IgD-negative memory B cell (primary cell): ENCODE results near the gene CLEC18A. TPM values are rescaled to one million over a fixed set of nuclear protein-coding genes. Genes with fewer than 3 reads are reported as not detected.
"Not testable (repeated sequence)": the region's sequence is repeated elsewhere in the genome, so short reads cannot be mapped to it uniquely, and the experiment has no call there.

ENCODE experiments used
- H3K27ac Mint-ChIP-seq, 3 donors: one replicate each; pipeline ENCODE4 v1.8.0; 2020 to 2022; ENCODE audit warnings: mild to moderate bottlenecking in 3 of 3, mixed read lengths in 3 of 3, moderate library complexity in 1 of 3
- H3K27me3 Mint-ChIP-seq: one replicate; pipeline ENCODE4 v1.8.0; 2021; ENCODE audit warnings: mixed read lengths
- H3K36me3 Mint-ChIP-seq: one replicate; pipeline ENCODE4 v1.8.0; 2020; ENCODE audit warnings: mild to moderate bottlenecking, mixed read lengths
- H3K4me1 Mint-ChIP-seq, 3 donors: one replicate each; pipeline ENCODE4 v1.8.0; 2020 to 2022; ENCODE audit warnings: mixed read lengths in 3 of 3, mild to moderate bottlenecking in 1 of 3
- H3K4me3 Mint-ChIP-seq, 4 donors: one replicate each; pipeline ENCODE4 v1.8.0; 2020 to 2022; ENCODE audit warnings: mild to moderate bottlenecking in 4 of 4, mixed read lengths in 4 of 4, moderate library complexity in 3 of 4
- H3K9me3 Mint-ChIP-seq, 3 donors: one replicate each; pipeline ENCODE4 v1.8.0; 2020 to 2021; ENCODE audit warnings: mixed read lengths in 3 of 3, mild to moderate bottlenecking in 1 of 3
- polyA plus RNA-seq: library from polyadenylated mRNA; unstranded; fragments of 300-500 nt; fragmentation: Illumina TruSeq; gene quantifications from one replicate; pipeline ENCODE4 v1.2.3, GENCODE V29; 2021

The CLEC18A gene
- polyA plus RNA-seq = not detected

- H3K36me3 Mint-ChIP-seq, H3K27ac Mint-ChIP-seq, H3K4me3 Mint-ChIP-seq, H3K4me1 Mint-ChIP-seq, H3K9me3 Mint-ChIP-seq, H3K27me3 Mint-ChIP-seq: not testable (repeated sequence)
Measured at GRCh38 chr16:69951017-69951671, at the start of gene CLEC18A. Gene CLEC18A (plus strand): TSS chr16:69951334. CDS start chr16:69951367, 33 bp downstream.

GRCh38 chr16:69903865-69904415 lies 47.2 kb upstream of the CLEC18A start:
- H3K4me1 Mint-ChIP-seq = no peaks in the 10 kb centered on the region
- no peaks in the 10 kb centered on the region for H3K9me3 Mint-ChIP-seq
- H3K36me3 Mint-ChIP-seq = no peaks in the 10 kb centered on the region
- no peaks in the 10 kb centered on the region for H3K27me3 Mint-ChIP-seq
- no peak overlapping the region for H3K27ac Mint-ChIP-seq
- H3K4me3 Mint-ChIP-seq = no peak overlapping the region

GRCh38 chr16:69904495-69905170 lies 46.5 kb upstream of the CLEC18A start:
- Mint-ChIP-seq H3K4me3 (no peak overlapping the region), H3K4me1 (no peaks in the 10 kb centered on the region), H3K27me3 (no peaks in the 10 kb centered on the region), H3K27ac (peak overlapping the region in 1 of 3 donors; percentile 50), H3K36me3 (no peaks in the 10 kb centered on the region), H3K9me3 (no peaks in the 10 kb centered on the region)

GRCh38 chr16:69905171-69905555 lies 46.0 kb upstream of the CLEC18A start:
- no peak overlapping the region for H3K4me3 Mint-ChIP-seq
- no peaks in the 10 kb centered on the region for H3K4me1 Mint-ChIP-seq
- H3K27me3 Mint-ChIP-seq = no peaks in the 10 kb centered on the region
- H3K36me3 Mint-ChIP-seq = peaks cover 2% of the 10 kb centered on the region
- H3K9me3 Mint-ChIP-seq = no peaks in the 10 kb centered on the region
- peak overlapping the region in 1 of 3 donors; percentile 50 for H3K27ac Mint-ChIP-seq

- Mint-ChIP-seq H3K36me3 (peaks cover 2% of the 10 kb centered on the region), H3K4me3 (no peak overlapping the region), H3K27ac (no peak overlapping the region), H3K9me3 (no peaks in the 10 kb centered on the region), H3K27me3 (no peaks in the 10 kb centered on the region), H3K4me1 (no peaks in the 10 kb centered on the region)
Measured at GRCh38 chr16:69906838-69907401, 44.2 kb upstream of the CLEC18A start.

- H3K27me3 Mint-ChIP-seq = no peaks in the 10 kb centered on the region
- H3K36me3 Mint-ChIP-seq = peaks cover 3% of the 10 kb centered on the region
- H3K4me3 Mint-ChIP-seq = no peak overlapping the region
- H3K4me1 Mint-ChIP-seq = no peaks in the 10 kb centered on the region
- H3K9me3 Mint-ChIP-seq = no peaks in the 10 kb centered on the region
- peak overlapping the region in 1 of 3 donors; percentile 36 for H3K27ac Mint-ChIP-seq
Measured at GRCh38 chr16:69909043-69909442, 42.1 kb upstream of the CLEC18A start.

GRCh38 chr16:69909760-69910159 lies 41.4 kb upstream of the CLEC18A start:
- Mint-ChIP-seq H3K4me1 (no peaks in the 10 kb centered on the region), H3K9me3 (no peaks in the 10 kb centered on the region), H3K27me3 (no peaks in the 10 kb centered on the region), H3K27ac (no peak overlapping the region), H3K36me3 (peaks cover 4% of the 10 kb centered on the region), H3K4me3 (no peak overlapping the region)

- no peak overlapping the region for H3K4me3 Mint-ChIP-seq
- peaks cover 4% of the 10 kb centered on the region for H3K36me3 Mint-ChIP-seq
- no peaks in the 10 kb centered on the region for H3K9me3 Mint-ChIP-seq
- no peaks in the 10 kb centered on the region for H3K27me3 Mint-ChIP-seq
- H3K4me1 Mint-ChIP-seq = no peaks in the 10 kb centered on the region
- no peak overlapping the region for H3K27ac Mint-ChIP-seq
Measured at GRCh38 chr16:69910964-69911363, 40.2 kb upstream of the CLEC18A start.

GRCh38 chr16:69916462-69916861 lies 34.7 kb upstream of the CLEC18A start:
- Mint-ChIP-seq H3K4me3 (no peak overlapping the region), H3K9me3 (peaks cover 0 to 1% (median 0%) of the 10 kb centered on the region in 3 donors), H3K36me3 (peaks cover 16% of the 10 kb centered on the region), H3K27ac (no peak overlapping the region), H3K27me3 (no peaks in the 10 kb centered on the region), H3K4me1 (no peaks in the 10 kb centered on the region)

- Mint-ChIP-seq H3K27me3 (no peaks in the 10 kb centered on the region), H3K4me1 (no peaks in the 10 kb centered on the region), H3K9me3 (peaks cover 0 to 1% (median 0%) of the 10 kb centered on the region in 3 donors), H3K36me3 (peaks cover 17% of the 10 kb centered on the region), H3K27ac (no peak overlapping the region), H3K4me3 (no peak overlapping the region)
Measured at GRCh38 chr16:69917311-69917710, 33.8 kb upstream of the CLEC18A start.

GRCh38 chr16:69917739-69918138 lies 33.4 kb upstream of the CLEC18A start:
- no peaks in the 10 kb centered on the region for H3K27me3 Mint-ChIP-seq
- no peaks in the 10 kb centered on the region for H3K4me1 Mint-ChIP-seq
- no peak overlapping the region for H3K4me3 Mint-ChIP-seq
- peaks cover 0 to 1% (median 0%) of the 10 kb centered on the region in 3 donors for H3K9me3 Mint-ChIP-seq
- peaks cover 16% of the 10 kb centered on the region for H3K36me3 Mint-ChIP-seq
- H3K27ac Mint-ChIP-seq = no peak overlapping the region

GRCh38 chr16:69918241-69918640 lies 32.9 kb upstream of the CLEC18A start:
- Mint-ChIP-seq H3K36me3 (peaks cover 16% of the 10 kb centered on the region), H3K27ac (no peak overlapping the region), H3K27me3 (no peaks in the 10 kb centered on the region), H3K4me1 (no peaks in the 10 kb centered on the region), H3K9me3 (peaks cover 0 to 1% (median 0%) of the 10 kb centered on the region in 3 donors), H3K4me3 (no peak overlapping the region)

- H3K9me3 Mint-ChIP-seq = peaks cover 0 to 1% (median 0%) of the 10 kb centered on the region in 3 donors
Measured at GRCh38 chr16:69921127-69921526, 30.0 kb upstream of the CLEC18A start.

GRCh38 chr16:69922200-69922599 lies 28.9 kb upstream of the CLEC18A start:
- Mint-ChIP-seq H3K36me3 (peaks cover 20% of the 10 kb centered on the region), H3K27ac (no peak overlapping the region), H3K9me3 (no peaks in the 10 kb centered on the region), H3K27me3 (no peaks in the 10 kb centered on the region), H3K4me3 (no peak overlapping the region), H3K4me1 (no peaks in the 10 kb centered on the region)

More at GRCh38 chr16:69921127-69921526, 30.0 kb upstream of the CLEC18A start:
- no peaks in the 10 kb centered on the region for H3K4me1 Mint-ChIP-seq
- peak overlapping the region in 1 of 3 donors; percentile 24 for H3K27ac Mint-ChIP-seq
- no peaks in the 10 kb centered on the region for H3K27me3 Mint-ChIP-seq
- peaks cover 21% of the 10 kb centered on the region for H3K36me3 Mint-ChIP-seq
- H3K4me3 Mint-ChIP-seq = no peak overlapping the region

GRCh38 chr16:69924041-69924775 lies 26.9 kb upstream of the CLEC18A start:
- no peaks in the 10 kb centered on the region for H3K4me1 Mint-ChIP-seq
- no peaks in the 10 kb centered on the region for H3K9me3 Mint-ChIP-seq
- H3K27me3 Mint-ChIP-seq = no peaks in the 10 kb centered on the region
- H3K36me3 Mint-ChIP-seq = peaks cover 16% of the 10 kb centered on the region
- no peak overlapping the region for H3K4me3 Mint-ChIP-seq
- H3K27ac Mint-ChIP-seq = no peak overlapping the region
